Activated naive CD8-positive, alpha-beta T cell treated with anti-CD3 and anti-CD28 coated beads for 36 hours (primary cell): Measurements from ENCODE around the gene SPECC1L. TPM values are rescaled to one million over a fixed set of nuclear protein-coding genes. Genes with fewer than 3 reads are reported as not detected.

Experiments
- DNase-seq: peaks from one replicate; pipeline ENCODE4 v3.0.0; 2021
- H3K27ac Mint-ChIP-seq: one replicate; pipeline ENCODE4 v1.8.0; 2022; ENCODE audit warnings: mild to moderate bottlenecking, moderate library complexity, mixed read lengths
- H3K27me3 Mint-ChIP-seq: one replicate; pipeline ENCODE4 v1.8.0; 2022; ENCODE audit warnings: mild to moderate bottlenecking, mixed read lengths
- H3K36me3 Mint-ChIP-seq: one replicate; pipeline ENCODE4 v1.8.0; 2021; ENCODE audit warnings: mild to moderate bottlenecking, mixed read lengths
- H3K4me1 Mint-ChIP-seq: one replicate; pipeline ENCODE4 v1.8.0; 2021; ENCODE audit warnings: mixed read lengths
- H3K4me3 Mint-ChIP-seq: one replicate; pipeline ENCODE4 v1.8.0; 2022; ENCODE audit warnings: mild to moderate bottlenecking, moderate library complexity, mixed read lengths
- H3K9me3 Mint-ChIP-seq: one replicate; pipeline ENCODE4 v1.8.0; 2022; ENCODE audit warnings: mixed read lengths
- total RNA-seq, 2 experiments: library from RNA; stranded (reverse); gene quantifications; one replicate each; pipeline ENCODE4 v1.2.3, GENCODE V29; 2021

SPECC1L gene
- total RNA-seq, 2 experiments from 2014 or later: 46.3 to 47.7 TPM

GRCh38 chr22:24419475-24419850 is 148.8 kb downstream of the SPECC1L start:
- no peaks in the 10 kb centered on the region for H3K36me3 Mint-ChIP-seq

GRCh38 chr22:24420072-24420976 is 149.7 kb downstream of the SPECC1L start:
- peaks cover 9% of the 10 kb centered on the region for H3K4me1 Mint-ChIP-seq
- H3K36me3 Mint-ChIP-seq: no peaks in the 10 kb centered on the region
- H3K4me3 Mint-ChIP-seq: no peak overlapping the region
- no peaks in the 10 kb centered on the region for H3K27me3 Mint-ChIP-seq
- H3K27ac Mint-ChIP-seq: no peak overlapping the region
- no peak for DNase-seq
- no peaks in the 10 kb centered on the region for H3K9me3 Mint-ChIP-seq

More at GRCh38 chr22:24419475-24419850, 148.8 kb downstream of the SPECC1L start:
- DNase-seq: no peak
- H3K9me3 Mint-ChIP-seq: no peaks in the 10 kb centered on the region
- no peaks in the 10 kb centered on the region for H3K27me3 Mint-ChIP-seq
- H3K4me1 Mint-ChIP-seq: peaks cover 6% of the 10 kb centered on the region
- H3K27ac Mint-ChIP-seq: peak overlapping the region; percentile 51
- no peak overlapping the region for H3K4me3 Mint-ChIP-seq

- DNase-seq: no peak
- Mint-ChIP-seq H3K9me3 (no peaks in the 10 kb centered on the region), H3K4me3 (no peak overlapping the region), H3K27ac (no peak overlapping the region), H3K4me1 (peaks cover 15% of the 10 kb centered on the region), H3K36me3 (peaks cover 2% of the 10 kb centered on the region), H3K27me3 (no peaks in the 10 kb centered on the region)
These were observed 150.3 kb downstream of the SPECC1L start for GRCh38 chr22:24420977-24421343.

GRCh38 chr22:24421428-24421931 is 150.8 kb downstream of the SPECC1L start:
- H3K4me3 Mint-ChIP-seq: no peak overlapping the region
- no peaks in the 10 kb centered on the region for H3K27me3 Mint-ChIP-seq
- H3K36me3 Mint-ChIP-seq: peaks cover 2% of the 10 kb centered on the region
- peaks cover 21% of the 10 kb centered on the region for H3K4me1 Mint-ChIP-seq
- DNase-seq: no peak
- no peak overlapping the region for H3K27ac Mint-ChIP-seq
- H3K9me3 Mint-ChIP-seq: no peaks in the 10 kb centered on the region

GRCh38 chr22:24422102-24422665 is 151.6 kb downstream of the SPECC1L start:
- Mint-ChIP-seq H3K36me3 (peaks cover 2% of the 10 kb centered on the region), H3K9me3 (no peaks in the 10 kb centered on the region), H3K27me3 (no peaks in the 10 kb centered on the region), H3K4me3 (peak overlapping the region; percentile 53), H3K4me1 (peaks cover 25% of the 10 kb centered on the region), H3K27ac (no peak overlapping the region)
- no peak for DNase-seq

- DNase-seq: peak; percentile 76
- Mint-ChIP-seq H3K27me3 (no peaks in the 10 kb centered on the region), H3K4me3 (peak overlapping the region; percentile 82), H3K9me3 (no peaks in the 10 kb centered on the region), H3K27ac (peak overlapping the region; percentile 60), H3K4me1 (peaks cover 29% of the 10 kb centered on the region), H3K36me3 (peaks cover 10% of the 10 kb centered on the region)
These were observed 152.9 kb downstream of the SPECC1L start for GRCh38 chr22:24423519-24424000.

- peak; percentile 62 for DNase-seq
- Mint-ChIP-seq H3K27me3 (no peaks in the 10 kb centered on the region), H3K4me1 (peaks cover 32% of the 10 kb centered on the region), H3K36me3 (peaks cover 16% of the 10 kb centered on the region), H3K9me3 (no peaks in the 10 kb centered on the region), H3K27ac (peak overlapping the region; percentile 68), H3K4me3 (peak overlapping the region; percentile 82)
These were observed 153.6 kb downstream of the SPECC1L start for GRCh38 chr22:24424001-24424900.

- no peaks in the 10 kb centered on the region for H3K9me3 Mint-ChIP-seq
- H3K27ac Mint-ChIP-seq: peak overlapping the region; percentile 94
- H3K4me3 Mint-ChIP-seq: peak overlapping the region; percentile 87
- DNase-seq: no peak
- H3K4me1 Mint-ChIP-seq: peaks cover 41% of the 10 kb centered on the region
- no peaks in the 10 kb centered on the region for H3K27me3 Mint-ChIP-seq
- peaks cover 21% of the 10 kb centered on the region for H3K36me3 Mint-ChIP-seq
These were observed 154.5 kb downstream of the SPECC1L start for GRCh38 chr22:24424901-24425775.

GRCh38 chr22:24426436-24426835 is 155.8 kb downstream of the SPECC1L start:
- H3K27me3 Mint-ChIP-seq: no peaks in the 10 kb centered on the region
- no peaks in the 10 kb centered on the region for H3K9me3 Mint-ChIP-seq
- DNase-seq: no peak
- peaks cover 24% of the 10 kb centered on the region for H3K36me3 Mint-ChIP-seq
- H3K4me1 Mint-ChIP-seq: peaks cover 48% of the 10 kb centered on the region
- H3K27ac Mint-ChIP-seq: peak overlapping the region; percentile 94
- H3K4me3 Mint-ChIP-seq: peak overlapping the region; percentile 87

GRCh38 chr22:24426851-24427499 is 156.3 kb downstream of the SPECC1L start:
- Mint-ChIP-seq H3K36me3 (peaks cover 25% of the 10 kb centered on the region), H3K27me3 (no peaks in the 10 kb centered on the region), H3K4me3 (peak overlapping the region; percentile 87), H3K27ac (peak overlapping the region; percentile 94), H3K9me3 (no peaks in the 10 kb centered on the region), H3K4me1 (peaks cover 53% of the 10 kb centered on the region)
- peak; percentile 53 for DNase-seq

GRCh38 chr22:24427500-24428164 is 157.0 kb downstream of the SPECC1L start, which contains the start of gene ADORA2A:
ADORA2A (plus strand) TSS chr22:24427599; CDS start chr22:24433405, 5,806 bp downstream.
- Mint-ChIP-seq H3K4me3 (peak within 1 kb of the TSS; percentile 87), H3K27ac (peak within 1 kb of the TSS; percentile 94), H3K4me1 (peaks cover 56% of the 10 kb centered on the region), H3K9me3 (no peaks in the 10 kb centered on the region), H3K27me3 (no peaks in the 10 kb centered on the region), H3K36me3 (peaks cover 30% of the 10 kb centered on the region)
- DNase-seq: peak; percentile 87

- Mint-ChIP-seq H3K27ac (peak overlapping the region; percentile 94), H3K4me1 (peaks cover 64% of the 10 kb centered on the region), H3K4me3 (peak overlapping the region; percentile 87), H3K27me3 (no peaks in the 10 kb centered on the region), H3K36me3 (peaks cover 35% of the 10 kb centered on the region), H3K9me3 (no peaks in the 10 kb centered on the region)
- DNase-seq: no peak
These were observed 158.2 kb downstream of the SPECC1L start for GRCh38 chr22:24428751-24429410.
